ENCODE results near the gene ARSA. TPM values are rescaled to one million over a fixed set of nuclear protein-coding genes. Genes with fewer than 3 reads are reported as not detected.
"Not testable (repeated sequence)": the region's sequence is repeated elsewhere in the genome, so short reads cannot be mapped to it uniquely, and the experiment has no call there.

The ARSA gene
- total RNA-seq, 4 donors from 2014 or later, result 33.2 to 51.5 (median 48.0) TPM

DNA sequence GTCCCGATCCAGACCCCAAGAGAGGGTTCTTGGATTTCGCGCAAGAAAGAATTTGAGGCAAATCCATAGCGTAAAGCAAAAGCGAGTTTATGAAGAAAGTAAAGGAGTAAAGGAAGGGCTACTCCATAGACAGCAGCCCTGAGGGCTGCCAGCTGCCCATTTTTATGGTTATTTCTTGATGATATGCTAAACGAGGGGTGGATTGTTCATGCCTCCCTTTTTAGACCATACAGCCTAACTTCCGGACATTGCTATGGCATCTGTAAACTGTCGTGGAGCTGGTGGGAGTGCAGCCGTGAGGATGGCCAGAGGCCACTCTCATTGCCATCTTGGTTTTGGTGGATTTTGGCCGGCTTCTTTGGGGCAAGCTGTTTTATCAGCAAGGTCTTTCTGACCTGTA is 25.3 kb upstream of the ARSA start:
- no peak for TF ChIP-seq EP300 (IDR thresholded peaks at IDR 0.05)
- TF ChIP-seq, protein P1, sequence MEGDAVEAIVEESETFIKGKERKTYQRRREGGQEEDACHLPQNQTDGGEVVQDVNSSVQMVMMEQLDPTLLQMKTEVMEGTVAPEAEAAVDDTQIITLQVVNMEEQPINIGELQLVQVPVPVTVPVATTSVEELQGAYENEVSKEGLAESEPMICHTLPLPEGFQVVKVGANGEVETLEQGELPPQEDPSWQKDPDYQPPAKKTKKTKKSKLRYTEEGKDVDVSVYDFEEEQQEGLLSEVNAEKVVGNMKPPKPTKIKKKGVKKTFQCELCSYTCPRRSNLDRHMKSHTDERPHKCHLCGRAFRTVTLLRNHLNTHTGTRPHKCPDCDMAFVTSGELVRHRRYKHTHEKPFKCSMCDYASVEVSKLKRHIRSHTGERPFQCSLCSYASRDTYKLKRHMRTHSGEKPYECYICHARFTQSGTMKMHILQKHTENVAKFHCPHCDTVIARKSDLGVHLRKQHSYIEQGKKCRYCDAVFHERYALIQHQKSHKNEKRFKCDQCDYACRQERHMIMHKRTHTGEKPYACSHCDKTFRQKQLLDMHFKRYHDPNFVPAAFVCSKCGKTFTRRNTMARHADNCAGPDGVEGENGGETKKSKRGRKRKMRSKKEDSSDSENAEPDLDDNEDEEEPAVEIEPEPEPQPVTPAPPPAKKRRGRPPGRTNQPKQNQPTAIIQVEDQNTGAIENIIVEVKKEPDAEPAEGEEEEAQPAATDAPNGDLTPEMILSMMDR (IDR thresholded peaks at IDR 0.05), result no peak
- TF ChIP-seq POLR2A (IDR thresholded peaks at IDR 0.05), result no peak
- Histone ChIP-seq H3K27me3 (peaks cover 0 to 7% of the 10 kb centered on the region in 2 donors), H3K4me3 (no peak overlapping the region), H3K36me3 (no peaks in the 10 kb centered on the region), H3K9me3 (peaks cover 0 to 6% (median 0%) of the 10 kb centered on the region in 4 donors), H3K27ac (no peak overlapping the region), H3K4me1 (no peaks in the 10 kb centered on the region)
- no peak for DNase-seq (ENCODE audit: low spot score in 2 of 2)
- WGBS, 2 donors, result 87 to 89% methylated on average over 10 of the region's 10 CpGs

DNA sequence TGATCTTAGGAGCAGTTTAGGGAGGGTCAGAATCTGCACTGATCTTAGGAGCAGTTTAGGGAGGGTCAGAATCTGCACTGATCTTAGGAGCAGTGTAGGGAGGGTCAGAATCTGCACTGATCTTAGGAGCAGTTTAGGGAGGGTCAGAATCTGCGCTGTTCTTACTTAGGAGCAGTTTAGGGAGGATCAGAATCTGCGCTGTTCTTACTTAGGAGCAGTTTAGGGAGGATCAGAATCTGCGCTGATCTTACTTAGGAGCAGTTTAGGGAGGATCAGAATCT is 15.8 kb upstream of the ARSA start:
- H3K36me3 ChIP-seq; H3K4me3 ChIP-seq; DNase-seq (ENCODE audit: low spot score in 2 of 2); H3K9me3 ChIP-seq; H3K27ac ChIP-seq: not testable (repeated sequence)
- Histone ChIP-seq H3K4me1 (peaks cover 0 to 16% (median 11%) of the 10 kb centered on the region in 4 donors), H3K27me3 (peaks cover 0 to 22% of the 10 kb centered on the region in 2 donors)
- WGBS, 2 donors, result 71 to 82% methylated on average over 3 of the region's 3 CpGs

DNA sequence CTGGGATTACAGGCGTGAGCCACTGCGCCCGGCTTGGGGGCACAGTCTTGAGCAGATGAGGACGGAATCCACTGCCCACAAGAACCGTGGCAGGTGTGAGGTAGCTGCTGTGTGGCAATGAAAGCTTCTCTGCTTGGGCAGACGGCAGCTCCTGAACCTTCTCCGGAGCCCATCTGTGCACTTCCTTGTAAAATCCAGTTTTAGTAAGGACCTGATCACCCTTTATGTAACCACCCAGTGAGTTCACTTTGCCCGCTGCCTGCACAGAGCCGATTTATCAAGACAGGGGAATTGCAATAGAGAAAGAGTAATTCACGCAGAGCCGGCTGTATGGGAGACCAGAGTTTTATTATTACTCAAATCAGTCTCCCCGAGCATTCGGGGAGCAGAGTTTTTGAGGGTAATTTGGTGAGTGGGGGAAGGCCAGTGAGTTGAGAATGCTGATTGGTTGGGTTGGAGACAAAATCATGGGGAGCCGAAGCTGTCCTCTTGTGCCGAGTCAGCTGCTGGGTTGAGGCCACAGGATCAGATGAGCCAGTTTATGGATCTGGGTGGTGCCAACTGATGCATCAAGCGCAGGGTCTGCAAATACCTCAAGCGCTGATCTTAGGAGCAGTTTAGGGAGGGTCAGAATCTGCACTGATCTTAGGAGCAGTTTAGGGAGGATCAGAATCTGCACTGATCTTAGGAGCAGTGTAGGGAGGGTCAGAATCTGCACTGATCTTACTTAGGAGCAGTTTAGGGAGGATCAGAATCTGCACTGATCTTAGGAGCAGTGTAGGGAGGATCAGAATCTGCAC is 15.3 kb upstream of the ARSA start:
- not testable (repeated sequence) for H3K27ac ChIP-seq; H3K36me3 ChIP-seq; H3K4me3 ChIP-seq; DNase-seq (ENCODE audit: low spot score in 2 of 2); H3K9me3 ChIP-seq
- Histone ChIP-seq H3K27me3 (peaks cover 0 to 22% of the 10 kb centered on the region in 2 donors), H3K4me1 (peaks cover 0 to 16% (median 11%) of the 10 kb centered on the region in 4 donors)
- WGBS, 2 donors, result 91 to 92% methylated on average over 17 of the region's 17 CpGs

DNA sequence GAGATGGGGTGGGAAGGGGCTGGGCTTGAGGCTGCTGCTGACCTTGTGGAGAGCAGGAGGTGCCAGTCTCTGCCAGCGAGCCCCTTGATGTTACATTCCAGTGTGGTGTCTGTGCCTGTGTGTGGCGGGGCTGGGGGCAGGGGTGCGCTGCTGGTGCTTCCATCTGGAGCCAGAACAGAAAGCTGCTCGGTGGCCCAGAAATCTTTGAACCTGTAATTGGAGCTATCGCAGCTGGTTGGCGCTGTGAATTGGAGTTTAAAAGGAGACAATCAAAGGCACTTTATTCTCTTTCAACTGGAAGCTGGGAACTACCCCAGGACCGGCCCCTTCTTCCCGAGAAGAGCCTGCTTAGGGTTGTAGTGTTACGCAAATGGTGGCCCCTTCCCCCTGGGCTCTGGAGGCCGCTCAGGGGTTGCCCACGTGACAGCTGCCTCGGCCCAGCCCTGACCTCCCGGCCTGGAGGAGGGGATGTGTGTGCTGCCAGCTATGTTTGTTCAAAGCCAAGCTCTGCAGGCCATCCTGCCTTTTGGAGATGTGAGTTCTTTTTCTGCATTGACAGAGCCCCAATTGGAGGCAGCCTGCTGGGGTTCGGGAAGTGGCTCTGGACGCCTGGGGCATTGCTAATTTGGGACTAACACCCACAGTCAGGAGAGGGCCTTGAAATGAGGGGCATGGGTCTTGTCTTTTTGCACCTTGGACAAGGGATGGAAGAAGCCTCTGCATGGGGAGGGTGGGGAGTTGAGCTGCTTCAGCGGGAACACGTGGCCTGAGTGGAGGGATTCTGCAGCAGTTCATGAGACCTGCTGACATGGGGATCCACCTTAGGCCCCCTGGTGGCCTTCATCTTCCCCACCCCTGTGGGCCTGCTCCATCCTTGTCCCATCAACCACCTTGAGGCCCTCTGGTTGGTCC is 14.0 kb upstream of the ARSA start:
- TF ChIP-seq POLR2A (IDR thresholded peaks at IDR 0.05) (no peak), EP300 (IDR thresholded peaks at IDR 0.05) (peak in 1 of 2 donors; percentile 35)
- TF ChIP-seq, protein P1 (IDR thresholded peaks at IDR 0.05), result peak in 3 of 5 experiments; percentile 37 to 42 (median 39)
- Histone ChIP-seq H3K4me1 (peaks cover 0 to 16% (median 11%) of the 10 kb centered on the region in 4 donors), H3K36me3 (no peaks in the 10 kb centered on the region), H3K27ac (peak overlapping the region in 1 of 4 donors; percentile 44), H3K9me3 (no peaks in the 10 kb centered on the region), H3K4me3 (no peak overlapping the region), H3K27me3 (peaks cover 0 to 22% of the 10 kb centered on the region in 2 donors)
- 9 to 14% methylated on average over 17 of the region's 17 CpGs for WGBS, 2 donors
- no peak for DNase-seq (ENCODE audit: low spot score in 2 of 2)

DNA sequence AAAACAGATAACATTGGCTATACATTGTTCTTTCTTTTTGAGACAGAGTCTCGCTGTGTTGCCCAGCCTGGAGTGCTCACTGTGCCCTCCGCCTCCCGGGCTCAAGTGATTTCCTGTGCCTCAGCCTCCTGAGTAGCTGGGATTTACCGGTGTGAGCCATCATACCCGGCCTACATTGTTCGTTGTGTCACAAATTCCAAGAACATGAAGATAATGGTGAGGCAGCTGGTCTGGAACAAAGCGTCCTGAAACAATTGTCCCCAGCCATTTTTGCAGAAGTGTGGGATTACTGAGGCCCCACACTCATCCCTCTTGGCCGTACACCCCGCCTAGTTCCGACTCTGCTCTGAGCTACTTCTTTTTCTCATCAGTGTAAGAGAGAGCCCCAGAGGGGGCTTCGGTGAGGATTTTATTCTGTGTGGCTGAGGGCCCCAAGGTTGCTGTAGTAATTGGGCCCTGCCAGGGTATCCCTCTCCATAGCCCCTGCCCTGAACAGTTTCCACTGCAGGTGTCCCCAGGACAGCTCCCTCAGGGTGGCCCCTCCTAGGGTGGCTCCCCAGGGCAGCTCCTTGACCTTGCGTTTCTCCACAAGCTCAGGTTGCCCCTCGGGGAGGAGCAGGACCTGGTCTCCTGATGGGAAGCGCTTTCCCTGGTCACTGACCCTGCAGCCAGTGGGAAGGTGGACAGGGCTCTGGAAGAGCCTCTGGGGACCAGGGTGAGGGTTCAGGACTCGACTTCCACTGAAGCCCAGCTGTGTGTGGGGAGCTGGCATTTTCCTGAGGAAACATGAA is 13.1 kb upstream of the ARSA start:
- peak overlapping the region in 1 of 4 donors; percentile 44 for H3K27ac ChIP-seq
- no peak overlapping the region for H3K4me3 ChIP-seq
- no peaks in the 10 kb centered on the region for H3K36me3 ChIP-seq
- TF ChIP-seq POLR2A (IDR thresholded peaks at IDR 0.05), result no peak
- peak in 1 of 2 donors; percentile 26 for TF ChIP-seq EP300 (IDR thresholded peaks at IDR 0.05)
- peaks cover 0 to 16% (median 11%) of the 10 kb centered on the region in 4 donors for H3K4me1 ChIP-seq
- no peaks in the 10 kb centered on the region for H3K9me3 ChIP-seq
- H3K27me3 ChIP-seq, result peaks cover 0 to 22% of the 10 kb centered on the region in 2 donors
- 73 to 80% methylated on average over 15 of the region's 15 CpGs for WGBS, 2 donors
- DNase-seq (ENCODE audit: low spot score in 2 of 2), result no peak

DNA sequence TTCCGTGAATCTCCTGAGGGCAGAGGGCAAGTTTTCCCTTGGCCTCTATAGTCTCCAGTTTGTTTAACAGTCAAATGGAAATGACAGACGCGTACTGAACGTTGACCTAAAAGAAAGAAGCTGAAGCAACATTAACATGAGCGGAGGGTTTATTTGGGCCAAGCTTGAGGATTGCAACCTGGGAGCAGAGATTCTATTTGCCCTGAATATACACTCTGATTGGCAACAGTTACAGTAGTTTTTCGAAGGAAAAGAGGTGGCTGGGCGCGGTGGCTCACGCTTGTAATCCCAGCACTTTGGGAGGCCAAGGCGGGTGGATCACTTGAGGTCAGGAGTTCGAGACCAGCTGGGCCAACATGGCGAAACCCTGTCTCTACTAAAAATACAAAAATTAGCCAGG is 12.3 kb upstream of the ARSA start:
- DNase-seq (ENCODE audit: low spot score in 2 of 2); H3K27ac ChIP-seq; H3K36me3 ChIP-seq; H3K4me3 ChIP-seq; H3K9me3 ChIP-seq: not testable (repeated sequence)
- WGBS, 2 donors, result 94 to 95% methylated on average over 12 of the region's 12 CpGs
- H3K4me1 ChIP-seq, result peaks cover 0 to 16% (median 11%) of the 10 kb centered on the region in 4 donors
- H3K27me3 ChIP-seq, result peaks cover 0 to 16% of the 10 kb centered on the region in 2 donors
